Measurements from ENCODE around the gene F2. TPM values are rescaled to one million over a fixed set of nuclear protein-coding genes. Genes with fewer than 3 reads are reported as not detected.

F2 gene
- total and polyA plus RNA-seq, 2 of the 13 experiments (the other 11 are each of a cell fraction or from before 2014, with no cell fraction given): 330 to 801 TPM

- TF ChIP-seq HNF4G (IDR thresholded peaks at IDR 0.05; ENCODE audit: borderline replicate concordance, low read depth, low read length) (peak; percentile 91), HNF4G (CRISPR knock-in tag; IDR thresholded peaks at IDR 0.05; ENCODE audit: borderline replicate concordance, low read depth) (peak; percentile 91), PCBP1 (IDR thresholded peaks at IDR 0.05; ENCODE audit: borderline replicate concordance, low read depth, low read length) (no peak), ZNF547 (CRISPR knock-in tag; IDR thresholded peaks at IDR 0.05) (0 out of 2 replicates have a peak, but pooled peaks have one; percentile 36), ZNF234 (CRISPR knock-in tag; conservative IDR thresholded peaks at IDR 0.05) (no peak), ASH2L (IDR thresholded peaks at IDR 0.05; ENCODE audit: insufficient read length, low read depth, low read length) (peak; percentile 67), POLR2A (IDR thresholded peaks at IDR 0.05; ENCODE audit: insufficient read depth in 1 of 2, low read depth in 2 of 2, low read length in 2 of 2) (peak; percentile 56 to 58), BORCS8-MEF2B (CRISPR knock-in tag; IDR thresholded peaks at IDR 0.05) (peak; percentile 45; the same call in 1 of the 2 replicates), GPN1 (CRISPR knock-in tag; IDR thresholded peaks at IDR 0.05; ENCODE audit: borderline replicate concordance) (no peak), ZNF775 (CRISPR knock-in tag; IDR thresholded peaks at IDR 0.05; ENCODE audit: borderline replicate concordance) (no peak), FOXK1 (CRISPR knock-in tag; IDR thresholded peaks at IDR 0.05; ENCODE audit: borderline replicate concordance, low read depth) (peak; percentile 63; the same call in 1 of the 2 replicates), ZBTB21 (CRISPR knock-in tag; IDR thresholded peaks at IDR 0.05) (peak; percentile 43; the same call in 1 of the 2 replicates), SMARCC2 (IDR thresholded peaks at IDR 0.05) (no peak), TMF1 (CRISPR knock-in tag; IDR thresholded peaks at IDR 0.05; ENCODE audit: low read depth) (0 out of 2 replicates have a peak, but pooled peaks have one; percentile 27)
- TF ChIP-seq, protein P1, sequence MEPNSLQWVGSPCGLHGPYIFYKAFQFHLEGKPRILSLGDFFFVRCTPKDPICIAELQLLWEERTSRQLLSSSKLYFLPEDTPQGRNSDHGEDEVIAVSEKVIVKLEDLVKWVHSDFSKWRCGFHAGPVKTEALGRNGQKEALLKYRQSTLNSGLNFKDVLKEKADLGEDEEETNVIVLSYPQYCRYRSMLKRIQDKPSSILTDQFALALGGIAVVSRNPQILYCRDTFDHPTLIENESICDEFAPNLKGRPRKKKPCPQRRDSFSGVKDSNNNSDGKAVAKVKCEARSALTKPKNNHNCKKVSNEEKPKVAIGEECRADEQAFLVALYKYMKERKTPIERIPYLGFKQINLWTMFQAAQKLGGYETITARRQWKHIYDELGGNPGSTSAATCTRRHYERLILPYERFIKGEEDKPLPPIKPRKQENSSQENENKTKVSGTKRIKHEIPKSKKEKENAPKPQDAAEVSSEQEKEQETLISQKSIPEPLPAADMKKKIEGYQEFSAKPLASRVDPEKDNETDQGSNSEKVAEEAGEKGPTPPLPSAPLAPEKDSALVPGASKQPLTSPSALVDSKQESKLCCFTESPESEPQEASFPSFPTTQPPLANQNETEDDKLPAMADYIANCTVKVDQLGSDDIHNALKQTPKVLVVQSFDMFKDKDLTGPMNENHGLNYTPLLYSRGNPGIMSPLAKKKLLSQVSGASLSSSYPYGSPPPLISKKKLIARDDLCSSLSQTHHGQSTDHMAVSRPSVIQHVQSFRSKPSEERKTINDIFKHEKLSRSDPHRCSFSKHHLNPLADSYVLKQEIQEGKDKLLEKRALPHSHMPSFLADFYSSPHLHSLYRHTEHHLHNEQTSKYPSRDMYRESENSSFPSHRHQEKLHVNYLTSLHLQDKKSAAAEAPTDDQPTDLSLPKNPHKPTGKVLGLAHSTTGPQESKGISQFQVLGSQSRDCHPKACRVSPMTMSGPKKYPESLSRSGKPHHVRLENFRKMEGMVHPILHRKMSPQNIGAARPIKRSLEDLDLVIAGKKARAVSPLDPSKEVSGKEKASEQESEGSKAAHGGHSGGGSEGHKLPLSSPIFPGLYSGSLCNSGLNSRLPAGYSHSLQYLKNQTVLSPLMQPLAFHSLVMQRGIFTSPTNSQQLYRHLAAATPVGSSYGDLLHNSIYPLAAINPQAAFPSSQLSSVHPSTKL (CRISPR knock-in tag; IDR thresholded peaks at IDR 0.05): peak; percentile 92
- TF ChIP-seq, protein P2, sequence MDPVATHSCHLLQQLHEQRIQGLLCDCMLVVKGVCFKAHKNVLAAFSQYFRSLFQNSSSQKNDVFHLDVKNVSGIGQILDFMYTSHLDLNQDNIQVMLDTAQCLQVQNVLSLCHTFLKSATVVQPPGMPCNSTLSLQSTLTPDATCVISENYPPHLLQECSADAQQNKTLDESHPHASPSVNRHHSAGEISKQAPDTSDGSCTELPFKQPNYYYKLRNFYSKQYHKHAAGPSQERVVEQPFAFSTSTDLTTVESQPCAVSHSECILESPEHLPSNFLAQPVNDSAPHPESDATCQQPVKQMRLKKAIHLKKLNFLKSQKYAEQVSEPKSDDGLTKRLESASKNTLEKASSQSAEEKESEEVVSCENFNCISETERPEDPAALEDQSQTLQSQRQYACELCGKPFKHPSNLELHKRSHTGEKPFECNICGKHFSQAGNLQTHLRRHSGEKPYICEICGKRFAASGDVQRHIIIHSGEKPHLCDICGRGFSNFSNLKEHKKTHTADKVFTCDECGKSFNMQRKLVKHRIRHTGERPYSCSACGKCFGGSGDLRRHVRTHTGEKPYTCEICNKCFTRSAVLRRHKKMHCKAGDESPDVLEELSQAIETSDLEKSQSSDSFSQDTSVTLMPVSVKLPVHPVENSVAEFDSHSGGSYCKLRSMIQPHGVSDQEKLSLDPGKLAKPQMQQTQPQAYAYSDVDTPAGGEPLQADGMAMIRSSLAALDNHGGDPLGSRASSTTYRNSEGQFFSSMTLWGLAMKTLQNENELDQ (CRISPR knock-in tag; IDR thresholded peaks at IDR 0.05; ENCODE audit: borderline replicate concordance): no peak
These were observed 626 bp upstream of the F2 start (continued) for GRCh38 chr11:46718155-46719019.
